ENCODE results near the gene TMEM163. TPM values are rescaled to one million over a fixed set of nuclear protein-coding genes. Genes with fewer than 3 reads are reported as not detected.
"Not testable (repeated sequence)": the region's sequence is repeated elsewhere in the genome, so short reads cannot be mapped to it uniquely, and the experiment has no call there.

TMEM163 gene
- total RNA-seq, 4 donors from 2014 or later, result 0.34 to 1.2 TPM; not detected in 2

GRCh38 chr2:134657650-134658250 is 61.0 kb downstream of the TMEM163 start:
- Histone ChIP-seq H3K27ac (no peak overlapping the region), H3K9me3 (no peaks in the 10 kb centered on the region), H3K4me3 (no peak overlapping the region), H3K4me1 (no peaks in the 10 kb centered on the region), H3K27me3 (no peaks in the 10 kb centered on the region), H3K36me3 (no peaks in the 10 kb centered on the region)
- TF ChIP-seq CTCF (IDR thresholded peaks at IDR 0.05) (no peak), POLR2A (IDR thresholded peaks at IDR 0.05) (no peak)
- DNase-seq, result no peak
- intact Hi-C loops (cut with DNase I; ENCODE audit: low total_unique reads), result no loop called here

DNA sequence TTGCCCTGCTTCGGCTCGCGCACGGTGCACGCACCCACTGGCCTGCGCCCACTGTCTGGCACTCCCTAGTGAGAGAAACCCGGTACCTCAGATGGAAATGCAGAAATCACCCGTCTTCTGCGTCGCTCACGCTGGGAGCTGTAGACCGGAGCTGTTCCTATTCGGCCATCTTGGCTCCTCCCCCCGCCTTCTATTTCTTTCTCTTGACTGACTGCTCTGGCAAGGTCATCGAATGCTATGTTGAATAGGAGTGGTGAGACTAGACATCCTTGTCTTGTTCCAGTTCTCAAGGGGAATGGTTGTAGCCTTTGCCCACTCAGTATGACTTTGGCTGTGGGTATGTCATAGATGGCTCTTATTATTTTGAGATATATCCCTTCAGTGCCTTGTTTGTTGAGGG is 62.4 kb downstream of the TMEM163 start:
- H3K27me3 ChIP-seq; H3K27ac ChIP-seq; H3K4me1 ChIP-seq; H3K9me3 ChIP-seq; DNase-seq; H3K36me3 ChIP-seq; intact Hi-C loops (cut with DNase I; ENCODE audit: low total_unique reads); H3K4me3 ChIP-seq: not testable (repeated sequence)

DNA sequence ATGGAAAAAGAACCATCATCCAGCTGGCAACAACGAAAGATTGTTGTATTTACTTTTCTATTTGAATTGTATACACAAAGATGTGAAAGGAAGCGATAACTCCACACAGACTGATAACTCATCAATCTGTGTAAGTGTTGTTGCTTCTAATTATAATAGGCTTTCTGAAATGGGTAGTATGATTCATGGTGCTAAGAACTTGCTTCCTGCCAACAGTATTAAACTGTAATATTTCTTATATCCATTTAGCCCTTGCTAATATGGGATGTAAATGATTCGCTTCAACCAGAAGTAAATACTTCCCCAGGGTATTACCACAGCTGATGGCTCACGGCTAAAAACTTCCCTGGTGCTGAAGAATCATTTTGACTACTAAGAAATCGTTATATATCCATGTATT is 70.2 kb downstream of the TMEM163 start:
- no peak for DNase-seq
- H3K4me3 ChIP-seq, result no peak overlapping the region
- H3K9me3 ChIP-seq, result no peaks in the 10 kb centered on the region
- H3K36me3 ChIP-seq, result no peaks in the 10 kb centered on the region
- TF ChIP-seq CTCF (IDR thresholded peaks at IDR 0.05) (no peak), POLR2A (IDR thresholded peaks at IDR 0.05) (no peak)
- intact Hi-C loops (cut with DNase I; ENCODE audit: low total_unique reads), result no loop called here
- H3K27me3 ChIP-seq, result no peaks in the 10 kb centered on the region
- no peaks in the 10 kb centered on the region for H3K4me1 ChIP-seq
- no peak overlapping the region for H3K27ac ChIP-seq

GRCh38 chr2:134647607-134648256 is 71.1 kb downstream of the TMEM163 start:
- TF ChIP-seq CTCF (IDR thresholded peaks at IDR 0.05), result no peak
- TF ChIP-seq POLR2A (IDR thresholded peaks at IDR 0.05), result no peak
- H3K4me1 ChIP-seq, result no peaks in the 10 kb centered on the region
- H3K36me3 ChIP-seq, result no peaks in the 10 kb centered on the region
- no peak for DNase-seq
- H3K9me3 ChIP-seq, result no peaks in the 10 kb centered on the region
- H3K27ac ChIP-seq, result no peak overlapping the region
- no peak overlapping the region for H3K4me3 ChIP-seq
- H3K27me3 ChIP-seq, result no peaks in the 10 kb centered on the region
- intact Hi-C loops (cut with DNase I; ENCODE audit: low total_unique reads), result no loop called here

DNA sequence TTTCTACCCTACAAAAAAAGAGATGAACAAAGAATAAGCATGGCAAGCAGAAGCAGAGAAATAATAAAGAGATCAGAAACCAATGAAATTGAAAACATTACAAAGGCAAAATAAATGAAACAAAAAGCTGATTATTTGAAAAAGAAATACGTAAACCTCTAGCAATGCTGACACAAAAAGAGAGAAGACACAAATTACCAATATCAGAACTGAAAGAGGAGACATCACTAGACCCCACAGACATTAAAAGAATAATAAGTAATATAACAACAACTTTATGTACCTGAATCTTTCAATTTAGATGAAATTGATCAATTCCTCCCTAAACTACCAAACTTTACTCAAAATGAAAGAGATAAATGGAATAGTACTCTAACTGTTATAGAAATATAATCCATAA is 75.9 kb downstream of the TMEM163 start:
- DNase-seq, result no peak
- intact Hi-C loops (cut with DNase I; ENCODE audit: low total_unique reads), result no loop called here
- no peaks in the 10 kb centered on the region for H3K27me3 ChIP-seq
- TF ChIP-seq POLR2A (IDR thresholded peaks at IDR 0.05) (no peak), CTCF (IDR thresholded peaks at IDR 0.05) (no peak)
- H3K4me1 ChIP-seq, result no peaks in the 10 kb centered on the region
- H3K27ac ChIP-seq, result no peak overlapping the region
- H3K4me3 ChIP-seq, result no peak overlapping the region
- H3K9me3 ChIP-seq, result no peaks in the 10 kb centered on the region
- no peaks in the 10 kb centered on the region for H3K36me3 ChIP-seq

Measured in uterus (tissue), 4 donors.